ENCODE measurements around the gene PPARD. TPM values are rescaled to one million over a fixed set of nuclear protein-coding genes. Genes with fewer than 3 reads are reported as not detected.

The PPARD gene
- total RNA-seq, 1 donor from 2014 or later, result 20.8 TPM

- no peak overlapping the region for H3K4me3 Mint-ChIP-seq
- no peaks in the 10 kb centered on the region for H3K27me3 Mint-ChIP-seq (ENCODE audit: low read depth)
- TF ChIP-seq CTCF (IDR thresholded peaks at IDR 0.05; ENCODE audit: unreplicated experiment), result no peak
- no peak for DNase-seq (ENCODE audit: low spot score in 2 of 2, unreplicated experiment in 2 of 2)
- peaks cover 12% of the 10 kb centered on the region for H3K36me3 Mint-ChIP-seq
- H3K27ac Mint-ChIP-seq, result no peak overlapping the region
- H3K4me1 Mint-ChIP-seq, result peaks cover 5% of the 10 kb centered on the region
- H3K9me3 Mint-ChIP-seq, result peaks cover 8% of the 10 kb centered on the region
These were observed 35.9 kb downstream of the PPARD start for GRCh38 chr6:35378261-35378660.

- TF ChIP-seq CTCF (IDR thresholded peaks at IDR 0.05; ENCODE audit: unreplicated experiment), result no peak
- H3K9me3 Mint-ChIP-seq, result peaks cover 8% of the 10 kb centered on the region
- H3K27me3 Mint-ChIP-seq (ENCODE audit: low read depth), result no peaks in the 10 kb centered on the region
- H3K4me3 Mint-ChIP-seq, result no peak overlapping the region
- peaks cover 17% of the 10 kb centered on the region for H3K36me3 Mint-ChIP-seq
- DNase-seq (ENCODE audit: low spot score in 2 of 2, unreplicated experiment in 2 of 2), result no peak
- no peak overlapping the region for H3K27ac Mint-ChIP-seq
- H3K4me1 Mint-ChIP-seq, result peaks cover 7% of the 10 kb centered on the region
These were observed 38.8 kb downstream of the PPARD start for GRCh38 chr6:35381132-35381531.

GRCh38 chr6:35382015-35382414 lies 39.7 kb downstream of the PPARD start:
- no peak for DNase-seq (ENCODE audit: low spot score in 2 of 2, unreplicated experiment in 2 of 2)
- Mint-ChIP-seq H3K4me3 (no peak overlapping the region), H3K9me3 (peaks cover 8% of the 10 kb centered on the region), H3K4me1 (peaks cover 7% of the 10 kb centered on the region), H3K27ac (no peak overlapping the region), H3K27me3 (ENCODE audit: low read depth) (no peaks in the 10 kb centered on the region), H3K36me3 (peaks cover 19% of the 10 kb centered on the region)
- no peak for TF ChIP-seq CTCF (IDR thresholded peaks at IDR 0.05; ENCODE audit: unreplicated experiment)

GRCh38 chr6:35385457-35386202 lies 43.3 kb downstream of the PPARD start:
- DNase-seq (ENCODE audit: low spot score in 2 of 2, unreplicated experiment in 2 of 2), result no peak
- H3K4me1 Mint-ChIP-seq, result peaks cover 5% of the 10 kb centered on the region
- H3K9me3 Mint-ChIP-seq, result peaks cover 8% of the 10 kb centered on the region
- peaks cover 22% of the 10 kb centered on the region for H3K36me3 Mint-ChIP-seq
- no peaks in the 10 kb centered on the region for H3K27me3 Mint-ChIP-seq (ENCODE audit: low read depth)
- H3K27ac Mint-ChIP-seq, result peak overlapping the region; percentile 28
- no peak overlapping the region for H3K4me3 Mint-ChIP-seq
- no peak for TF ChIP-seq CTCF (IDR thresholded peaks at IDR 0.05; ENCODE audit: unreplicated experiment)

GRCh38 chr6:35386989-35387388 lies 44.6 kb downstream of the PPARD start:
- H3K27me3 Mint-ChIP-seq (ENCODE audit: low read depth), result no peaks in the 10 kb centered on the region
- peaks cover 14% of the 10 kb centered on the region for H3K36me3 Mint-ChIP-seq
- no peak overlapping the region for H3K27ac Mint-ChIP-seq

More at GRCh38 chr6:35386989-35387388, 44.6 kb downstream of the PPARD start:
- peaks cover 4% of the 10 kb centered on the region for H3K9me3 Mint-ChIP-seq
- H3K4me3 Mint-ChIP-seq, result no peak overlapping the region
- peaks cover 13% of the 10 kb centered on the region for H3K4me1 Mint-ChIP-seq
- DNase-seq (ENCODE audit: low spot score in 2 of 2, unreplicated experiment in 2 of 2), result no peak
- no peak for TF ChIP-seq CTCF (IDR thresholded peaks at IDR 0.05; ENCODE audit: unreplicated experiment)

Measured in mesothelial cell of epicardium (in vitro differentiated cells).